Measurements from ENCODE around the gene NUDT2.

Gene NUDT2

DNA sequence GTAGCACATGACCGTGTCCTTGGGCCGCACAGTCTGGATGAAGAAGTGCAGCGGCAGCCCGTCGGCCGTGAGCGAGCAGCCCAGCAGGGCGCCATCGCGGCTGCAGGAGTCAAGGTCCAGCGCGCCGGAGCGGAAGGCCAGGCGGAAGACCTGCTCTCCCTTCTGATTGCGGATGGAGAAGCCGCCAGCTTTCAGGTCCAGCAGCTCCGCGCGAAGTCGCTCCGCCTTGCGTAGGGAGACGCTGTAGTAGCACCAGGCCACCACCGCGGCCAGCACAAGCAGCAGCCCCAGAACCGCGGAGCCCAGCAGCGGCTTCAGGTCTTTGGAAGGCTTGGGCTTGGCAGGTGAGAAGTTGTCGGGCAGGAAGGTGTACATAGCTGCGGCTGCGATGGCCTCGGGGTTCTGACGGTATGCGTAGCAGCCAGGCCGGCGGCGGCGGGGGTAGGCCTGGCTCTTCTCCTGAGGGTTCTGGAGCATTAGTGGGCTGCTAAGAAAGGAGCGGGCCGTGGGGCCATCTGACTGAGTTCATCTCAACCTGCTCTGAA is 43.2 kb downstream of the NUDT2 start:
- peaks cover 16% of the 10 kb centered on the region for H3K4me1 Mint-ChIP-seq (ENCODE audit: low read depth)
- H3K27me3 Mint-ChIP-seq, result no peaks in the 10 kb centered on the region
- no peaks in the 10 kb centered on the region for H3K9me3 Mint-ChIP-seq (ENCODE audit: low read depth)
- H3K36me3 Mint-ChIP-seq, result peaks cover 7% of the 10 kb centered on the region
- H3K27ac Mint-ChIP-seq, result no peak overlapping the region
- H3K4me3 Mint-ChIP-seq, result no peak overlapping the region

DNA sequence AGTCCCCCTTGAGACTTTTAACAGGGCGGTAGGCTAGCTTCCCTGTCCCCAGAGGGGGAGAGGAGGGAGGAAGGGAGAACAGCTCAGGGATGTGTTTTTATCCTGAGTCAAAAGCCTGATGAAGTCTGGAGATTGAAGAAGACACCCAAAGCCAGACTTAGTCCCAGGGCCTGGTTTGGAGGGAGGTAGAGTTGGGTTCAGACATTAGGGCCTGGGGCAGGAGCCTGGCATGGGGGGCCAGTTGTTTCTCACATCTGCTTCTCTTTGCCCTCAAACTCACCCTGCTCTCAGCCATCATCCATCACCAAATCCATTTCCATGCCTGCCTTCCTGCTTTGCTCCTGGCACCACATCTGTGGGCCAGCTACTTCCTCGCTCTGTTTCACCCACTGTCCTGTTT is 44.4 kb downstream of the NUDT2 start:
- Mint-ChIP-seq H3K36me3 (peaks cover under 1% of the 10 kb centered on the region), H3K4me3 (no peak overlapping the region), H3K27ac (no peak overlapping the region), H3K4me1 (ENCODE audit: low read depth) (peaks cover 22% of the 10 kb centered on the region), H3K27me3 (no peaks in the 10 kb centered on the region), H3K9me3 (ENCODE audit: low read depth) (no peaks in the 10 kb centered on the region)

- Mint-ChIP-seq H3K4me3 (no peak overlapping the region), H3K9me3 (ENCODE audit: low read depth) (no peaks in the 10 kb centered on the region), H3K27me3 (no peaks in the 10 kb centered on the region), H3K27ac (no peak overlapping the region), H3K36me3 (no peaks in the 10 kb centered on the region), H3K4me1 (ENCODE audit: low read depth) (peaks cover 25% of the 10 kb centered on the region)
Measured at GRCh38 chr9:34374339-34374738, 45.0 kb downstream of the NUDT2 start.

- H3K4me1 Mint-ChIP-seq (ENCODE audit: low read depth), result peaks cover 31% of the 10 kb centered on the region
- H3K36me3 Mint-ChIP-seq, result no peaks in the 10 kb centered on the region
- no peaks in the 10 kb centered on the region for H3K9me3 Mint-ChIP-seq (ENCODE audit: low read depth)
- H3K4me3 Mint-ChIP-seq, result peak overlapping the region; percentile 92
- H3K27ac Mint-ChIP-seq, result no peak overlapping the region
- no peaks in the 10 kb centered on the region for H3K27me3 Mint-ChIP-seq
Measured at GRCh38 chr9:34374905-34375552, 45.7 kb downstream of the NUDT2 start.

- Mint-ChIP-seq H3K27me3 (no peaks in the 10 kb centered on the region), H3K4me1 (ENCODE audit: low read depth) (peaks cover 36% of the 10 kb centered on the region), H3K36me3 (no peaks in the 10 kb centered on the region), H3K27ac (peak overlapping the region; percentile 58), H3K4me3 (peak overlapping the region; percentile 92), H3K9me3 (ENCODE audit: low read depth) (no peaks in the 10 kb centered on the region)
Measured at GRCh38 chr9:34375901-34376595, 46.7 kb downstream of the NUDT2 start.

GRCh38 chr9:34376596-34377403 is 47.4 kb downstream of the NUDT2 start, which contains the start of gene MYORG:
TSS of gene MYORG (minus strand) at chr9:34376898. CDS start at chr9:34372943, 3,955 bp downstream.
- Mint-ChIP-seq H3K4me3 (peak within 1 kb of the TSS; percentile 92), H3K36me3 (no peaks in the 10 kb centered on the region), H3K4me1 (ENCODE audit: low read depth) (peaks cover 41% of the 10 kb centered on the region), H3K27me3 (no peaks in the 10 kb centered on the region), H3K9me3 (ENCODE audit: low read depth) (no peaks in the 10 kb centered on the region), H3K27ac (peak within 1 kb of the TSS; percentile 58)

GRCh38 chr9:34377404-34377746 is 48.0 kb downstream of the NUDT2 start:
- no peaks in the 10 kb centered on the region for H3K27me3 Mint-ChIP-seq
- H3K4me1 Mint-ChIP-seq (ENCODE audit: low read depth), result peaks cover 41% of the 10 kb centered on the region
- H3K9me3 Mint-ChIP-seq (ENCODE audit: low read depth), result no peaks in the 10 kb centered on the region
- no peak overlapping the region for H3K27ac Mint-ChIP-seq
- peak overlapping the region; percentile 92 for H3K4me3 Mint-ChIP-seq
- no peaks in the 10 kb centered on the region for H3K36me3 Mint-ChIP-seq

- Mint-ChIP-seq H3K36me3 (no peaks in the 10 kb centered on the region), H3K9me3 (ENCODE audit: low read depth) (no peaks in the 10 kb centered on the region), H3K4me3 (peak overlapping the region; percentile 60), H3K4me1 (ENCODE audit: low read depth) (peaks cover 41% of the 10 kb centered on the region), H3K27ac (no peak overlapping the region), H3K27me3 (no peaks in the 10 kb centered on the region)
Measured at GRCh38 chr9:34378376-34379060, 49.1 kb downstream of the NUDT2 start.

GRCh38 chr9:34379334-34380033 is 50.1 kb downstream of the NUDT2 start:
- H3K4me3 Mint-ChIP-seq, result peak overlapping the region; percentile 87
- no peaks in the 10 kb centered on the region for H3K9me3 Mint-ChIP-seq (ENCODE audit: low read depth)
- peaks cover 41% of the 10 kb centered on the region for H3K4me1 Mint-ChIP-seq (ENCODE audit: low read depth)
- H3K36me3 Mint-ChIP-seq, result no peaks in the 10 kb centered on the region
- no peaks in the 10 kb centered on the region for H3K27me3 Mint-ChIP-seq
- H3K27ac Mint-ChIP-seq, result peak overlapping the region; percentile 0

DNA sequence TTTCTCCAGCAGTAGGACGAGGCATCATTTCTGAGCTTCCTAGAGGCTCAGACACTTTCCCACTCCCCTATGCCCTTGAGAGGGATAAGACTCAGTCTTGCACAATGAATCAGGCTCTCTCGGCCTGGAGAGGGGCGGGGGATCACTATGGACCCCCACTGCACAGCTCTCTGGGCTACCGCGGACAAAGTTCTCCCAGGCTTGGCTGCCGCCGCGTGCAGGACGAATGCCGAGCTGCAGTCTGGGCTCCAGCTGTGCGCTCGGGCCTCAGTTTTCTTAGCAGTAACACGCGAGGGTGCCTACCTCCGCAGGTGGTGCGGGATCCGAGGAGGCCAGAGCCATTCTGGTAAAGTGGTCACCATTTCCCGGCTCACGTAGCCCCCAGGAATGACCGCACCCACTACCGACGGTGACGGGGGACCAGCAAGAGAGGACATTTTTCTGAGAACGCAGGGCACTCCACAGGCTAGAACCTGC is 50.7 kb downstream of the NUDT2 start:
- Mint-ChIP-seq H3K36me3 (no peaks in the 10 kb centered on the region), H3K4me1 (ENCODE audit: low read depth) (peaks cover 41% of the 10 kb centered on the region), H3K27ac (peak overlapping the region; percentile 28), H3K27me3 (no peaks in the 10 kb centered on the region), H3K4me3 (peak overlapping the region; percentile 87), H3K9me3 (ENCODE audit: low read depth) (no peaks in the 10 kb centered on the region)

DNA sequence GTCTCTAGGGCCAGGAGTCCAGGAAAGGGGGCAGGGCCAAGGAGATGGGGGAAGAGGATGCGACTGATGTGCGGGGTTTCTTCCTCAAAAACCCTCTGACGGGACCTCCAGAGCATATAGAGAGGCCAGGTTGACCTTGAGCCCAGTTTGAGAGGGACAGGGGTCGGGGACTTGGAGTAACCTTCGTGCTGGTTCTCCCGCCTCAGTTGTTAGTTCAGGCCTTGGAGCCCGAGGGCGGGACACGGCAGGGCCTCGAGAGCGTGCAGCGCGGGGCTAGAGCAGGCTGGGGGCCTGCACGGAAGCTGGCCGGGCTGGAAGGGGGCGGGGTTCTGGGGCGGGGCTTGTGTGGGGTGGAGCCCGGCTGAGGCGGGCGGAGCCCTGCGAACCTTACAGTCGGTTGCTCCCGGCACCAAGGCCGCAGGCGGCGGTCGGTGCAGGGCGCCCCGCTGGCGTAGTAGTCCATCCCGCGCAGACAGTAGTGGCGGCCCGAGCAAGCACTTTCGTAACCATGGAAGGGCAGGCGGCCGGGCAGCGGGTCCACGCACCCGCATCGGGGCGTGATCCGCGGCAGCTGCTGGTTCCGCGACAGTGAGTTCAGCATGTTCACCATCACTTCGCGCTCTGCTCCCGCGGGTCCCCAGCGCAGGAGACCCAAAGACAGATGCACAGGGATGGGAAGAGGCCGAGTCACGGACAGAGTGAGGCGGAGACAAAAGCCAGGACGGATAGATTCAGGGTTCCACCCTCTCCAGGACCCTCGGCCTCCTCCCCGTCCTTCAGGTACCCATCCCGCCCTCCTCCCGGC is 51.3 kb downstream of the NUDT2 start:
- H3K4me3 Mint-ChIP-seq, result peak overlapping the region; percentile 87
- no peaks in the 10 kb centered on the region for H3K27me3 Mint-ChIP-seq
- H3K27ac Mint-ChIP-seq, result peak overlapping the region; percentile 28
- H3K4me1 Mint-ChIP-seq (ENCODE audit: low read depth), result peaks cover 37% of the 10 kb centered on the region
- H3K9me3 Mint-ChIP-seq (ENCODE audit: low read depth), result no peaks in the 10 kb centered on the region
- H3K36me3 Mint-ChIP-seq, result no peaks in the 10 kb centered on the region

- H3K4me3 Mint-ChIP-seq, result peak overlapping the region; percentile 87
- no peaks in the 10 kb centered on the region for H3K27me3 Mint-ChIP-seq
- H3K36me3 Mint-ChIP-seq, result no peaks in the 10 kb centered on the region
- H3K27ac Mint-ChIP-seq, result no peak overlapping the region
- no peaks in the 10 kb centered on the region for H3K9me3 Mint-ChIP-seq (ENCODE audit: low read depth)
- H3K4me1 Mint-ChIP-seq (ENCODE audit: low read depth), result peaks cover 31% of the 10 kb centered on the region
Measured at GRCh38 chr9:34381323-34381722, 52.0 kb downstream of the NUDT2 start.

DNA sequence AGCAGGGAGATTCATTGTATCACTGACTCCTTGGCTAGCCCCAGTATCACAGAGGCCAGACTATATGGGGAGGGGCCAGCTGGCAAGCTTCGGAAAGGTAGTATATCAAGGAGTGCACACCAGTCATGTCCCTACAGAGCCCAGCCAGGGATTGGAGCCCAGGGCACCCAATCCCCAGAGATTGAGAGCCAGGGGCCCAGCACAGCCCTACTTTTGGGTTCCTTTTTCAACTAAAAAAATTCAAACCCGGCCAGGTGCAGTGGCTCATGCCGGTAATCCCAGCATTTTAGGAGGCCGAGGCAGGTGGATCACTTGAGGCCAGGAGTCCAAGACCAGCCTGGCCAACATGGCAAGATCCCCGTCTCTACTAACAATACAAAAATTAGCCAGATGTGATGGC is 52.7 kb downstream of the NUDT2 start:
- H3K4me1 Mint-ChIP-seq (ENCODE audit: low read depth), result peaks cover 28% of the 10 kb centered on the region

More for the DNA sequence above, 52.7 kb downstream of the NUDT2 start:
- Mint-ChIP-seq H3K27me3 (no peaks in the 10 kb centered on the region), H3K9me3 (ENCODE audit: low read depth) (no peaks in the 10 kb centered on the region), H3K36me3 (no peaks in the 10 kb centered on the region), H3K27ac (no peak overlapping the region), H3K4me3 (peak overlapping the region; percentile 87)

All from activated naive CD8-positive, alpha-beta T cell (primary cell).